Measurements from ENCODE around the gene EVPLL.
"Not testable (repeated sequence)": the region's sequence is repeated elsewhere in the genome, so short reads cannot be mapped to it uniquely, and the experiment has no call there.

Gene EVPLL

DNA sequence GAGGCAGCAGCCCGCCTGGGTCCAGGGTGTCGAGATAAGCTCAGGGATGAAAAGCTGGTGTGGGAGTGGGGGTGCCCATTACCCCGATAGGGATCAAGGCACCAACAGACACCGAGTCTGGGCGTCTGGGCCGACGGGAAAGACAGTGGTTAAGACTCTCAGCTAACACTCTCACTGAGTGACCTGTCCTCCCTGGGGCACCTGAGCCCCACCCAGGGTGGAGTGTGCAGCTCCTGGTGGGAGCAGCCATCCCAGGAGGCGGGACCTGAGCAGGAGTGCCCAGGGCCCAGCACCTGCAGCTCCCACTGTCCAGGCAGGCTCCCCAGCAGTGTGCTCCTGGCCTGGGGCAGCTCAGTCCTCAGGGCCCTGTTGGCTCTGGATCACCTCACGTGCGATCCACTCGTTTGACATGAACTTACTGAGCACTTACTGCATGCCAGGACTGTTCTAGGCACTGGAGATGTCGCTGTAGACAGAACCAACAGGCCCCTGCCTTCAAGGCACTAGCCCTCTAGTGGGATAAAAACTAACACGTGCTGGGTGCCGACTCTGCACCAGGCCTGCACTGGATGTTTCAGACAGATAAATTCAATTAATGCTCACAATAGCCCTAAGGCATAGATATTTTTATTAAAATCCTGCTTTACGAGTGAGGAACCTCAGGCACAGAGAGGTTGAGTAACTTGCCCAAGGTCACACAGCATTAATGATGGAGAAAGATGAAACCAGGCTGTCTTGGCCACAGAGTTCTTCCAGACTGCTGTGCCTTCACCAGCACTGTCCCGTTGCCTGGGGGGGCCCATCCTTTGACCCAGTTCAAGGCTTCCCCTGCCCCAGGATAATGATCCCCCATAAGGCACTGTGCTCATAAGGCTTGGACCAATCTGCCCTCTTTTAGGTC, 1.9 kb downstream of the EVPLL start:
- no peak for DNase-seq (ENCODE audit: low read depth)

DNA sequence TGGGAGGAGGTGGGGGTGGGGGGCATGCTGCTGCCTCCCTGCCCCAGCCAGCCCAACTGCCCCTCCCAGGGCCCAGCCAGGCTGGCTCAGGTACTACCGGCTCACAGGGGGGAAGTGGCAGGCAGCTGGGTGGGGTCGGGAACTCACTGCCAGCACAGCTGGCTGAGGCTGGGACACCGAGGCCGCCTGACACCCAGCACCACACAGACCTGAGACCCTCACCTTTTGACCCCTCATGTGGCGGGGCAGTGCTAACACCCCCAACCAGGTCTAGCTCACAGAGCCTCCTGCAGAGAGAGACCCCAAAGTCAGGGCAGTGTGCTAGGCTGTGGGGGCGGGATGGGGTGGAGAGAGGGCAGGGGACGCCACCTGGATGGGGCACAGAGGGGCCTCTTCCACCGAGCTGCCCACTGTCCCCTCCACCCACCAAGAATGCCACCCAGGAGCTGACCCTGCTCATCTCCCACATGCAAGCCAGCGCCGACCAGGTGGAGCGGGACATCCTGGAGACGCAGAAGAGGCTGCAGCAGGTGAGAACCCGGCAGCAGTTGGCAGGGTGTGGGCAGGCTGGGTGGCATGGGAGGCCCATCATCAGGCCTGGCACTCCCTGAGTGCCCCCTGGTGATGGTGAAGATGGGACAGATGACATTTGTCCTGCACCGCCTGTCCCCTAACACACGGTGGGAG, 3.0 kb downstream of the EVPLL start:
- DNase-seq (ENCODE audit: low read depth): no peak

DNA sequence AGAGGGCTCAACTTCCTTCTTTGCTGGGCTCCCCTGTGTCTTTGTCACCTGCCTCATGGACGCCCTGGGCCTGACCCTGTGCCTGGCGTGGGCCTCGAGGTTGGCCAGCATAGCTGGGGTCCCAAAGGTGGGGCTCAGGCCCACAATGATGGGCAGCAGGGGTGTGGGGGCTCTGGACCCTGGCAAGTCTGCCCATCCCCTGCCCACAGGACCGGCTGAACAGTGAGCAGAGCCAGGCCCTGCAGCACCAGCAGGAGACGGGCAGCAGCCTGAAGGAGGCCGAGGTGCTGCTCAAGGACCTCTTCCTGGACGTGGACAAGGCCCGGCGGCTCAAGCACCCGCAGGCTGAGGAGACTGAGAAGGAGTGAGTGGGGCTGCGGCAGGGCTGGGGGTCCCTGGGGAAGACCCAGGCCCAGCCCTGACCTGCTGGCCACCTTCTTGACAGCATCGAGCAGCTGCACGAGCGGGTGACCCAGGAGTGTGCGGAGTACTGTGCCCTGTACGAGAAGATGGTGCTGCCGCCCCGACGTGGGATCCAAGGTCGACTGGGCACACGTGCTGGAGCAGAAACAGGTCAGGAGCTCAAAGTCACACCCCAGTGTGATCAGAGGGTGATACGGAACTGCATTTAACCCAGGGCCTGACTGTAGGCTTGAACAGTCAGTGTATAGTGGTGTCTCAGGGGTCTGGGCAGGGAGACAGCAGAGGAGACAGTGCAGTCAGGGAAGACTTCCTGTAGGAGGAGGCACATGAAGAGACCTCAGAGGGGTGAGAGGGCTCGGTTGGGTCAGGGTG, 3.8 kb downstream of the EVPLL start:
- no peak for DNase-seq (ENCODE audit: low read depth)

DNA sequence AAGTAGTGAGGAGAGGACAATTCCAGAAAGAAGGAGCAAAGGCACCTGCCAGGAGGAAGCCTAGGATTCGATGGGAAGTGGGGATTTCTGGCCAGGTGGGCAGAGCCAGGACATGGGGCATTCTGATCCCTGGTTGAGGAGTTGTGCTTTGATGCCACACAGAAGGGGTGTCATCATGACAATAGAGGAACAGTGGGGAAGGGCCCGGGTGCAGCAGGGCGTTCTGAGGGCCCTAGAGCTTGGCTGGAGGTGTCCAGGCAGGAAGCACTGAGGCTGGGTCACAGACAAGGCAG, 4.3 kb downstream of the EVPLL start:
- DNase-seq (ENCODE audit: low read depth): no peak

DNA sequence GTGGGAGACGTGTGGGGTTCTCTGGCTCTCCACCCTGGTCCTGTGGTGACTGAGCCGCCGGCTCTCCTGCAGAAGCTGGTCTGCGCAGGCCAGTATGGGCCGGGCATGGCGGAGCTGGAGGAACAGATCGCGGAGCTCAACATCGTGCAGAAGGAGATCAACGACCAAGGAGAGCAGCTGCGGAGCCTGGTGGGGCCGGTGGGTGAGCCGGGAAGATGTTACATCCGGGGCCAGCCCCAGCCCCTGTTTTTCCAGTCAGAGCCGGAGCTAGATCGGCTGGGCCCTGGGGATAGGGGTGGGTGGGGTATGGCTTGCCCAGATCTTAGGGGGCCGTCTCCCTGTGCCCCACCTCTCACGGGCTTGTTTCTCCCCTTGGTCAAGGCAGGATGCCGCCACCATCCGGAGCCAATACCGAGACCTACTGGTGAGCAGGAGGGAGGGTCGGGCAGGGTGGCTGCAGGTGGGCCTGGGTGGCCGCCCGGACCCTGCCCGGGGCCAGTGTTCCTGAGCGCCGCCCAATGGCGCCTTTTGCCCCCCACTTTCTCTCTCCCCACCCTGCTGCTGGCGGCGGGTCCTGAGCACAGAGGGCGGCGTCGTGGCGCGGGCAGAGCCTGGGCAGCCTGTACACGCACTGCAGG, 5.0 kb downstream of the EVPLL start:
- DNase-seq (ENCODE audit: low read depth): no peak

DNA sequence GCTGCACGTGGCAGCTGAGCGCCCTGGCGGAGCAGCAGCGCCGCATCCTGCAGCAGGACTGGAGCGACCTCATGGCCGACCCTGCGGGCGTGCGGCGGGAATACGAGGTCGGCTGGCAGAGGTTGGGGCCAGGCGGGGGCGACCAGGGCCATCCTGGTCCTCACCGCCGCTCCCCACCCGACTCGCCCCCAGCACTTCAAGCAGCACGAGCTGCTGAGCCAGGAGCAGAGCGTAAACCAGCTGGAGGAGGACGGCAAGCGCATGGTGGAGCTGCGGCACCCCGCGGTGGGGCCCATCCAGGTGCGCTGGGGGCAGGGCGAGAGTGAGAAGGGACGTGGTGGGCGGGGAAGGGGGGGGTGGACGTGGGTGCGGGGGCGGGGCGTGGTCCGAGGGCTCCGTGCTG, 5.5 kb downstream of the EVPLL start:
- not testable (repeated sequence) for DNase-seq (ENCODE audit: low read depth)

DNA sequence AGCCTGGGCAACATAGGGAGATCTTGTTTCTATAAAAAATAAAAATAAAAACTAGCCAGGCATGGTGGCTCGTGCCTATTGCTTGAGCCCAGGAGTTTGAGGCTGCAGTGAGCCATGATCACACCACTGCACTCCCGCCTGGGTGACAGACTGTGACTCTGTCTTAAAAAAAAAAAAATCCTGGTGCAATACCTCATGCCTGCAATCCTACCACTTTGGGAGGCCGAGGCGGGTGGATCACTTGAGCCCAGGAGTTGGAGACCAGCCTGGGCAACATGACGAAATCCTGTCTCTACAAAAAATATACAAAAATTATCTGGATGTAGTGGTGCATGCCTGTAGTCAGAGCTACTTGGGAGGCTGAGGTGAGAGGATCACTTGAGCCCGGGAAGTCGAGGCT, 6.7 kb downstream of the EVPLL start:
- not testable (repeated sequence) for DNase-seq (ENCODE audit: low read depth)

DNA sequence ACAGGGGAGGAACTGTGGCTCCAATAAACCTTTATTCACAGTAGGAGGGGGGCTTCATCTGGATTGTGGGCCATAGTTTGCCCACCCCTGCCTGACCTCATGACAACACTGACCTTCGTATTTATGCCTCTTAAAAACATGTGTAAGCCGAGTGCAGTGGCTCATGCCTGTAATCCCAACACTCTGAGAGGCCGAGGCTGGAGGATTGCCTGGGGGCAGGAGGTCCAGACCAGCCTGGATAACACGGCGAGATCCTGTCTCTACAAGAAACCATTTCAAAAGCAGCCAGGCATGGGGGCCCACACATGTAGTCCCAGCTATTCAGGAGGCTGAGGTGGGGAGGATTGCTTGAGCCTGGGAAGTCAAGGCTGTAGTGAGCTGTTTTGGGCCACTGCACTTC, 10.0 kb downstream of the EVPLL start:
- not testable (repeated sequence) for DNase-seq (ENCODE audit: low read depth)

DNA sequence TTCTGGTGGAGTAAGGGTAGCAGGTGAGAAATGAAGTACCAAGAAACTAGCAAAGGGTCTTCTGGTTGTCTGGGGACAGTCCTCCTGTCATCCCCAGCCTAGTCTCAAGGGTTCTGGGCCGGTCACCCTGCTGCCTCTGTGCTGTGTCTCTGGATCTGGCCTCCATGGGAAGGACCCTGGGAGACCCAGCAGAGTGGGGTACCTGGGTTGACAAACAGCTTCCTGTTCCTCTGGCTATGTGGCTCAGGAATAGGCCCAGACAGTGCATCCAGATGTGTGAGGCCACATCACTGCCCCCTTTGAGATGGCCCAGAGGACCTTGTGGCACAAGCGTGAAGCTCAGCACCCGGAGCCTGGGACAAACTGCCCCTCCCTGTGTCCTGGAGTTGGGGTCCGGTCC, 10.7 kb downstream of the EVPLL start:
- DNase-seq (ENCODE audit: low read depth): not testable (repeated sequence)

DNA sequence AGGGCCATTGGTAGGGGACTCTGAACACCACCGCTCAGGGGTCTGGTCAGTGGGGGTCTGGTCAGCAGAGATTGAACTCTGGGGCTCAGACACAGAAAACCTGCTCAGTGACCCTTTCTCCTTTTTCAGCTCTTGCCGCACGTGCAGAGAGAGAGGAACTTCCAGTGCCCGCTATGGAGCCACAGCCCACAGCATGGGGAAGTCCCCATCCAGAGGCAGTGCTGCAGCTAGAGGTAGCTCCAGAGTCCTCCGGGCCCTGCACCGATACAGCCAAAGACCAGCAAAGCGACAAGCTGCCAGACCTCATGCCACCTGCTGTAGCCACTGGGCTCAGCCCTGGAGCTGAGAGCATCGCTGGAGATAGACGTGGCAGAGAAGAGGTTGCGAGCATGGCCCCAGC, 11.2 kb downstream of the EVPLL start:
- DNase-seq (ENCODE audit: low read depth): not testable (repeated sequence)

DNA sequence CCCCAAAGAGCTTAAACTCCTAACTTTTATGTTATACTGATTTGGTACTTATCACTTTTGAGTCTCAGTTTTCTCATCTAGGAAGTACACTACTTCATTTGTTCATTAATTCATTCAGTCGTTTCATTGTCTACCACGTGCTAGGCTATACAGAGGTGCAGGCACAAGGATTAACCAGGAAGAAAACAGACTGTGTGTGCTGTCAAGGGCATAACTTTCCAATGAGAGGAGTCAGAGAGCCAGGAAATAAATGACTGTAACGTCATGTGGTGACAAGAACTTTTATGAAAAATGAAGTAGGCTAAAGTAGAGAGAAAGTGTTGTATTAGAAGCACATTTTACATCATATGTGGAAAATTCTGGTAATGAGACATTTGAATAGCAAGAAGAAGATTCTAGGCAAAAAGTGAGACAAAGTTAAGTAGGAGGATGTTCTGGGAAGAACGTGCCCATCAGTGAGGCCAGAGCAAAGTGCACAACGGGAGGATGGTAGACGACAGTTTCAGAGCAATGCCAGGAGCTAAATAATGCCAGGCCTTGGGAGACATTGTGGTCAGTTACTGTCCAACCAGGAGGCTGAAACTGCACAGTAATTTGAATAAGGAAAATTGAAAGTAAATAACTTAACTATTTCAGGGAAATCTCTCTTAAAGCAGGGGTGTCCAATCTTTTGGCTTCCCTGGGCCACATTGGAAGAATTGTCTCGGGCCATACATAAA, 24.5 kb downstream of the EVPLL start:
- DNase-seq (ENCODE audit: low read depth): not testable (repeated sequence)

DNA sequence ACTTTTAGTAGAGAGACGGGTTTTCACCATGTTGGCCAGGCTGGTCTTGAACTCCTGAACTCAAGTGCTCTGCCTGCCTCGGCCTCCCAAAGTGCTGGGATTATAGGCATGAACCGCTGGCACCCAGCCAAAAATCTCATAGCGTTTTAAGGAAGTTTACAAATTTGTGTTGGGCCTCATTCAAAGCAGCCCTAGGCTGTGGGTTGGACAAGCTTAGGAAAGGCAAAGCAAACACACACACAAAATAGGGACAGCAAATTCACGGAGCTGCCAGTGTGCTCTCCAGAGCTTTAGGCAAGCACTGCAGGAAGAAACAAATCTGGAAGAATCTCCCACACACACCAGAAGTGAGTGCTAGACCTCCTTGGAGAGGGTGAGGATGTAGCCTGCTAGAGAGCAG, 25.6 kb downstream of the EVPLL start:
- DNase-seq (ENCODE audit: low read depth): not testable (repeated sequence)

DNA sequence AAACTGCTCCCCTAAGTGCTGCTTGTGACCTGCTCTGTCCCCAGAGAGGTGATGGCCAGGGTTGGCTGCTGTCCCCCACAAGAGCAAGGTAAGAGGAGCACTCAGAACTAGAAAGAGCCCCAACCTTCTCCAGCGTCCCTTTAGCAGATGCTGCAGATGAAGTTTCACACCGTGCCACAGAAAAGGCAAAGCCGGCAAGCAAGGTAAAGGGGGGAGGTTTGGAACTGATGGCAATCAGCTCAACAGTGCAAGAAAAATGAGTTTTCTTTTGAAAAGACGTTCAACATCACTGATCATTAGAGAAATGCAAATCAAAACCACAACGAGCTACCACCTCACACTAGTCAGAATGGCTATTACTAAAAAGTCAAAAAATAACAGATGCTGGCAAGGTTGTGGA, 26.0 kb downstream of the EVPLL start:
- DNase-seq (ENCODE audit: low read depth): not testable (repeated sequence)

DNA sequence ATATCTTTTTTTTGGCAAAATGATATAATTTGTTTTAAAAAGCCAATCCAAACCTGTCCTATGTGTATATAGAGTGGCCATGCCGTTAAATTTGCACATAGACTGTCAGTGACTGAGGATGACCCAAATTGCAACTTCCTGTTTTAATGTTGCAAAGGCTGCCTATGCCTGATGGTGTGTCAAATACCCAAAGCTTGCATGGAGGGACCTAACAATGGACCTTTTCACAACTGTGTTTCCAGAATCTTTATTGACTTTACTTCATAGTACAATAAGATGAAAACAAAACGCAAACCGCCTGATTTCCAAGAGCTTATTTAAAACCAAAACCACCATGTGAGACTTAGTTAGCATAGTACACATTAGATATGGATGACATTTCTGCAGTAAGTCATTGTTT, 31.3 kb downstream of the EVPLL start:
- DNase-seq (ENCODE audit: low read depth): not testable (repeated sequence)

DNA sequence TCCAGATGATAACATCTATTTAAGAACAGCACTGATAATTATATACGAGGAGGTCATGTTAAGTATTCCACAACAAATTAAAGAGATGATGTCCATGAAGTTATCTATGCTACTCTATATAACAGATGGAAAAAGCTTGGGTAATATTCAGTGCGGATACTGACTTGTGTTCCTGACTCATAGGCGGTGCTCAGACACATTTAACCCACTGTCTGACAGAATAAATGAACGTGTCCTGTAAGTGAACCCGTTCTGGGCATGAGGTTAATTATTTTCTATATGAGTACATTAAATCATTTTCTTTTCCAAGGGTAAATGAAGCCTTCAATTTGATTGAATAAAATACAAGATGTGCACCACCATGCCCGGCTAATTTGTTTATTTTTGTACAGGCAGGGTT, 31.7 kb downstream of the EVPLL start:
- DNase-seq (ENCODE audit: low read depth): not testable (repeated sequence)

DNA sequence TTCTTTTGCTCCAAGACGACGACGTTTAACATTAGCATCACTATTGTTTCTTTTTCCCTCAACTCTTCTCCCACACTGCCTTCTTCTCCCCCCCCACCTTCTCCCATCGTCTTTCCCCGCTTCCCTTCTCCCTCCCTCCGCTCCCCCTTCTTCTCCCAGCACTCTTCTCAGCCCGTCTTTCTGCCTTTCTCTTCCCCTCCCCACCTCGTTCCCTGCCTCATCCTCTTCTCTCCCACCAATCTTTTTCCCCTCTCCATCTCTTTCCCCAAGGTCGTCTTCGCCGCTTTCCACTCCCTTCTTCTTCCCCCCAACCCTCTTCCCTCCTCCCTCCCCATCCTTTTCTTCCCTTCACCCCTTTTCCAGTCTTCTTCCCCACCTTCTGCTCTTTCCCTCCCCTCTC, 33.2 kb downstream of the EVPLL start:
- DNase-seq (ENCODE audit: low read depth): not testable (repeated sequence)

DNA sequence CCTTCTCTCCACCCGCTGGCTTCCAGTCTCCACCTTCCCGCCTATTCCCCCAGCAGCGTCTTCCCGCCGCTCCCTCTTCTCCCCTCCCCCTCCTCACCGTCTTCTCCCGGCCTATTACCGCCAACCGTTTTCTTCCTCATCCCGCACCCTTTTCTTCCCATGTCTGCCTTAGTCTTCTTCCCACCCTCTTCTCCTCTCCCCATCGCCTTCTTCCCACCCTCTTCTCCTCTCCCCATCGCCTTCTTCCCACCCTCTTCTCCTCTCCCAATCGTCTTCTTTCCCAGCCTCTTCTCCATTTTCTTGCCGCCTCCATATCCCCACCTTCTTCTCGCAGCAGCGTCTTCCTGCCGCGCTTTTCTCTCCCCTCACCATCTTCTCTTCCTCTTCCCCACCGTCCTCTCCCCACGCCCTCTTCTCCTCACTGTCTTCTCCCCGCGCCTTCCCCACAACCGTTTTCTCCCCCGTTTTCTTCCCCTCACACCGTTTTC, 33.8 kb downstream of the EVPLL start:
- peak; percentile 11 for DNase-seq (ENCODE audit: low read depth)

DNA sequence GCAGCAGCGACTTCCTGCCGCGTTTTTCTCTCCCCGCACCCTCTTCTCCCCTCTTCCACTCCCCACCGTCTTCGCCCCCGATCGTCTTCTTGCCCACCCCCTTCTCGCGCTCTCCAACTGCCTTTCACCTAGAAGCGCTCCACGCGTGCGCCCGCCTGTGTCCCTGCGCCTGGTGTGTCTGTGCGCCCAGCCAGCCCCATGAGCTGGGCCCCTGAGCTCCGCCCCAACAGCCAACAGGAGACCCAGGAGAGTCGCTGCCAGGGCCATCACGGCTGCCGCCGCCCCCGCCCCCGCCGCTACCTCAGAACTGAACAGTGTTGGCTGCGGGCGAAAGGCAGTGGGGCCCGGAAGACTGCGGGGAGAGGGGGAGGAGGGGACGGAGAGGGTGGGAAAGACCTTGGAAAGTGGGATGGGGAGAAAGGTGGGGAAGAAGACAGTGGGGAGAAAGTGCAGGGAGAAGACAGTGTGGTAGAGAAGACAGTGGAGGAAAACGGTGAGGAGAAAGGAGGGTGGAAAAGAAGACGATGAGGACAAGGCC, 34.5 kb downstream of the EVPLL start:
- DNase-seq (ENCODE audit: low read depth): not testable (repeated sequence)

DNA sequence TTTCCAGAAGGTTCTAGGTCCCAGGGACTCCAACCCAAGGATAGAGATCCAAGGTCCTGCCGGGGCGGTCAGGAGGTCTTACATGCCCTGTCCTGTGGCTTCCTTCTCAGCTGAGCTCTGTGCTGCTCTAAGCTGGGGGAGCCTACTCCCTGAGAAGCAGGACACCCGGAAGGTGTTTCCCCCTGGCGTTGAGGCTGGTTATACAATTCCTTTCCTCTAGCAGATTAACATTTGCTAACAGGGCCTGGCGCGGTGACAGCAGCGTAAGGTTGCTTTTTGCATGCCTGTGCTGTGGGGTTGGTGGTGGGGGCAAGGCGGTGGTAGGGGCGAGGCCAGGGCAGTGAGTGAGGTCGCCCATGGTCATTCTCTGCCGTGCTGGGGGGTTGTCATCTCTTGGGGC, 43.9 kb downstream of the EVPLL start:
- not testable (repeated sequence) for DNase-seq (ENCODE audit: low read depth)

DNA sequence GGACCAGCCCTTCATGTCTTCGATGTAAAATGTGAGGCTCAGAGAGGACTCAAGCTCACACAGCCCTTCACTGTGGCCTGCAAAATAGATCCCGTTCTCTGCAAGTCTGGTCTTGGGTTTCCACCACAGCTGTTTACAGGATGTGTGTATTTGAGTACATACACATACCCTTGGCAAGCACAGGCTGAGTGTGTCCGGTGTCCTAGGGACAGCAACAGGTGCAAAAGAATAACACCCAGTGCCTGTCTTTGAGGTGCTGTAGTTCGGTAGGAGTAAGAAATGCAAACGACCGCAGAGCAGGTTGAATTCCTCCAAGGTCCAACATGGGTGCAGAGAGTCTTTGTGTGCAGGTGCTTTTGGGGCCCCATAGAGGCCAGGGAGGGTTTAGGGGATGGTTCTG, 44.9 kb downstream of the EVPLL start:
- not testable (repeated sequence) for DNase-seq (ENCODE audit: low read depth)

DNA sequence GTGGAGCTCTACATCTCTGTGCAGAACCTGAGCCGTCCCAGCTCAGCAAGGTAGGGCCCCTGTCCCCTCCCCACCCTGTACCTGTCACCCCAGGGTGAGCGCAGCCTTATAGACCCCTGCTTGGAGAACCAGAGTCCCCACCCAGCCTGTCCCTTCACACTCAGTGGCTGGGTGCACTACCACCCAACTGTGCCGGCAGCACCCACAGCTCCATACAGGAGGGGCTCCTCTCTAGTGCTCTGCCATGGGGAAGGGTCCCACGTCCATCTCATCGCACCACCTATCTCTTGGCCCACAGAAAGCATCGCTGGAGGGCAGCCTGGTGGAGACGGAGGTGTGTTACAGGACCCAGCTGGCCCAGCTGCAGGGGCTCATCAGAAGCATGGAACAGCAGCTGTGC, 45.4 kb downstream of the EVPLL start:
- DNase-seq (ENCODE audit: low read depth): not testable (repeated sequence)
